MM.1S (cell line): ENCODE data around the gene GTSE1.

ENCODE experiments used
- DNase-seq: peaks from one replicate; pipeline ENCODE4 v3.0.0-alpha.2; 2015
- H2AFZ ChIP-seq: fragments of 300-600 bp; sonication (generic); 2 replicates; pipeline ENCODE4 v1.6.0; 2016; ENCODE audit warnings: antibody characterized with exemption, low read length
- H3F3A ChIP-seq: fragments of 300-600 bp; sonication (generic); 2 replicates; pipeline ENCODE4 v1.6.1; 2016; ENCODE audit warnings: mild to moderate bottlenecking, antibody characterized with exemption, low read length, moderate library complexity, mixed read lengths; ENCODE audit not compliant: insufficient read depth
- H3K27ac ChIP-seq: fragments of 300-600 bp; sonication (generic); 2 replicates; pipeline ENCODE4 v1.5.1; 2016; ENCODE audit warnings: mild to moderate bottlenecking, low read length
- H3K27me3 ChIP-seq: fragments of 300-600 bp; sonication (generic); replicated peaks from 2 replicates; pipeline ENCODE4 v1.6.0; 2016; ENCODE audit warnings: low read length; ENCODE audit not compliant: insufficient read depth
- H3K36me3 ChIP-seq: fragments of 300-600 bp; sonication (generic); replicated peaks from 2 replicates; pipeline ENCODE4 v1.6.1; 2016; ENCODE audit warnings: mild to moderate bottlenecking, low read length, mixed read lengths; ENCODE audit not compliant: insufficient read depth
- H3K4me1 ChIP-seq: fragments of 300-600 bp; sonication (generic); 2 replicates; pipeline ENCODE4 v1.6.1; 2016; ENCODE audit warnings: low read length, mixed read lengths
- H3K4me2 ChIP-seq: fragments of 300-600 bp; sonication (generic); 2 replicates; pipeline ENCODE4 v1.6.0; 2016; ENCODE audit warnings: low read depth, low read length
- H3K4me3 ChIP-seq: fragments of 300-600 bp; sonication (generic); 2 replicates; pipeline ENCODE4 v1.5.1; 2016; ENCODE audit warnings: low read length, mixed read lengths
- H3K79me2 ChIP-seq: fragments of 300-600 bp; sonication (generic); 2 replicates; pipeline ENCODE4 v1.6.1; 2016; ENCODE audit warnings: mixed run types, low read length, mixed read lengths
- H3K9ac ChIP-seq: fragments of 300-600 bp; sonication (generic); 2 replicates; pipeline ENCODE4 v1.6.1; 2016; ENCODE audit warnings: low read length, mixed read lengths
- H3K9me2 ChIP-seq: fragments of 300-600 bp; sonication (generic); replicated peaks from 2 replicates; pipeline ENCODE4 v1.6.1; 2016; ENCODE audit warnings: mild to moderate bottlenecking, low read length, mixed read lengths; ENCODE audit not compliant: insufficient read depth
- H3K9me3 ChIP-seq: fragments of 300-600 bp; sonication (generic); replicated peaks from 2 replicates; pipeline ENCODE4 v1.6.1; 2016; ENCODE audit warnings: mild to moderate bottlenecking, low read length, mixed read lengths; ENCODE audit not compliant: insufficient read depth
- H4K20me1 ChIP-seq: fragments of 300-600 bp; sonication (generic); 2 replicates; pipeline ENCODE4 v1.6.1; 2016; ENCODE audit warnings: mild to moderate bottlenecking, low read length, moderate library complexity, mixed read lengths; ENCODE audit not compliant: insufficient read depth
- EZH2 ChIP-seq: fragments of 300-600 bp; sonication (generic); optimal IDR thresholded peaks from 2 replicates; pipeline ENCODE3; 2017; ENCODE audit warnings: low read depth, mild to moderate bottlenecking, antibody characterized with exemption, low read length, mixed read lengths
- EZH2phosphoT487 ChIP-seq: fragments of 300-600 bp; sonication (generic); IDR thresholded peaks from 2 replicates; pipeline ENCODE4 v1.6.1; 2018; ENCODE audit warnings: antibody characterized with exemption, low read length
- TF ChIP-seq, protein P1 (sequence below): fragments of 300-600 bp; sonication (generic); IDR thresholded peaks from 2 replicates; pipeline ENCODE4 v1.5.1; 2016; ENCODE audit warnings: antibody characterized with exemption, low read length, mixed read lengths

Gene GTSE1

GRCh38 chr22:46267431-46268279, 29.0 kb upstream of the GTSE1 start, which contains the start of gene TTC38:
TSS of gene TTC38 (plus strand) at chr22:46268008. CDS start at chr22:46268040, 32 bp downstream.
- no peaks in the 10 kb centered on the region for H3K9me3 ChIP-seq
- peak; percentile 45 for DNase-seq
- no peaks in the 10 kb centered on the region for H3K79me2 ChIP-seq
- H3K4me1 ChIP-seq, result no peaks in the 10 kb centered on the region; the same call in 1 of the 2 replicates
- H3F3A ChIP-seq, result no peaks in the 10 kb centered on the region
- peak within 1 kb of the TSS; percentile 93 for H2AFZ ChIP-seq
- H3K9ac ChIP-seq, result peak within 1 kb of the TSS; percentile 60; the same call in 1 of the 2 replicates
- H3K4me3 ChIP-seq, result peak within 1 kb of the TSS; percentile 80
- H3K9me2 ChIP-seq, result no peaks in the 10 kb centered on the region
- H3K36me3 ChIP-seq, result no peaks in the 10 kb centered on the region
- peaks cover 5% of the 10 kb centered on the region; the same call in 1 of the 2 replicates for H3K27me3 ChIP-seq
- TF ChIP-seq EZH2 (no peak), EZH2phosphoT487 (no peak)
- TF ChIP-seq, protein P1, sequence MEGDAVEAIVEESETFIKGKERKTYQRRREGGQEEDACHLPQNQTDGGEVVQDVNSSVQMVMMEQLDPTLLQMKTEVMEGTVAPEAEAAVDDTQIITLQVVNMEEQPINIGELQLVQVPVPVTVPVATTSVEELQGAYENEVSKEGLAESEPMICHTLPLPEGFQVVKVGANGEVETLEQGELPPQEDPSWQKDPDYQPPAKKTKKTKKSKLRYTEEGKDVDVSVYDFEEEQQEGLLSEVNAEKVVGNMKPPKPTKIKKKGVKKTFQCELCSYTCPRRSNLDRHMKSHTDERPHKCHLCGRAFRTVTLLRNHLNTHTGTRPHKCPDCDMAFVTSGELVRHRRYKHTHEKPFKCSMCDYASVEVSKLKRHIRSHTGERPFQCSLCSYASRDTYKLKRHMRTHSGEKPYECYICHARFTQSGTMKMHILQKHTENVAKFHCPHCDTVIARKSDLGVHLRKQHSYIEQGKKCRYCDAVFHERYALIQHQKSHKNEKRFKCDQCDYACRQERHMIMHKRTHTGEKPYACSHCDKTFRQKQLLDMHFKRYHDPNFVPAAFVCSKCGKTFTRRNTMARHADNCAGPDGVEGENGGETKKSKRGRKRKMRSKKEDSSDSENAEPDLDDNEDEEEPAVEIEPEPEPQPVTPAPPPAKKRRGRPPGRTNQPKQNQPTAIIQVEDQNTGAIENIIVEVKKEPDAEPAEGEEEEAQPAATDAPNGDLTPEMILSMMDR, result no peak
- peak within 1 kb of the TSS; percentile 91 for H3K4me2 ChIP-seq
- no peaks in the 10 kb centered on the region for H4K20me1 ChIP-seq
- H3K27ac ChIP-seq, result no peak within 1 kb of the TSS

- TF ChIP-seq, protein P1, result no peak
- TF ChIP-seq EZH2phosphoT487, result no peak
- TF ChIP-seq EZH2, result no peak
- Histone ChIP-seq H4K20me1 (no peaks in the 10 kb centered on the region), H3K27ac (no peak overlapping the region), H3F3A (no peaks in the 10 kb centered on the region), H3K9me2 (no peaks in the 10 kb centered on the region), H3K9ac (no peak overlapping the region), H2AFZ (no peak overlapping the region), H3K4me3 (no peak overlapping the region), H3K4me2 (no peak overlapping the region), H3K27me3 (peaks cover 5% of the 10 kb centered on the region; the same call in 1 of the 2 replicates), H3K4me1 (no peaks in the 10 kb centered on the region; the same call in 1 of the 2 replicates), H3K36me3 (no peaks in the 10 kb centered on the region), H3K9me3 (no peaks in the 10 kb centered on the region), H3K79me2 (no peaks in the 10 kb centered on the region)
- DNase-seq, result no peak
Observed at GRCh38 chr22:46269564-46269963, 27.1 kb upstream of the GTSE1 start.

DNA sequence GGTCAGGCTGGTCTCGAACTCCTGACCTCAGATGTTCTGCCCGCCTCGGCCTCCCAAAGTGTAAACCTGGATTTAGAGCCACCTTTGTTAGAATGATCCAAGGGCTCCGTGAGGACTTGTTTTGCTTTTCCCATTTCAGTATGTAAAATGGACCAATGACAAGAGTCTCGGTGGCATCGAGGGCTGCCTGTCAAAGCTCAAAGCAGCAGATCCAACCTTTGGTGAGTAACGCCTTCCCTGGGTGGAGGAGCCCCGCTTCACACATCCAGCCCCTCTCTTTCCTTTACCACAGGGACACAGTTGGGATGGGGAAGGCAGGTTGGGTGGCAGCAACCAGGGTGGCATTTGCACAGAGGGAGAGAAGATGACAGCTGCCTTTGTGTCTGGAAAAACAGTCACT, 24.5 kb upstream of the GTSE1 start:
- Histone ChIP-seq H3K27me3 (no peaks in the 10 kb centered on the region), H3K4me1 (no peaks in the 10 kb centered on the region; the same call in 1 of the 2 replicates), H4K20me1 (no peaks in the 10 kb centered on the region), H3F3A (no peaks in the 10 kb centered on the region), H3K4me3 (no peak overlapping the region), H3K9me3 (no peaks in the 10 kb centered on the region), H3K27ac (no peak overlapping the region), H3K9ac (no peak overlapping the region), H3K79me2 (no peaks in the 10 kb centered on the region), H3K9me2 (no peaks in the 10 kb centered on the region), H3K36me3 (no peaks in the 10 kb centered on the region), H3K4me2 (no peak overlapping the region), H2AFZ (no peak overlapping the region)
- DNase-seq, result no peak
- TF ChIP-seq EZH2phosphoT487, result no peak
- no peak for TF ChIP-seq EZH2
- TF ChIP-seq, protein P1, result no peak
